Stimulated activated CD4-positive, alpha-beta T cell treated with anti-CD3 and anti-CD28 coated beads, Interleukin-12 subunit alpha, Interleukin-12 subunit beta, amount 100 ng/mL, for 4 hours (primary cell): ENCODE results near the gene NT5C.
"Not testable (repeated sequence)": the region's sequence is repeated elsewhere in the genome, so short reads cannot be mapped to it uniquely, and the experiment has no call there.

Experiments
- DNase-seq: peaks from one replicate; pipeline ENCODE4 v3.0.0-alpha.2; 2020

The NT5C gene

GRCh38 chr17:75142236-75142971 lies 10.9 kb upstream of the NT5C start:
- DNase-seq: no peak

- no peak for DNase-seq
Observed at GRCh38 chr17:75138519-75138918, 7.0 kb upstream of the NT5C start.

- not testable (repeated sequence) for DNase-seq
Observed at GRCh38 chr17:75137762-75138161, 6.2 kb upstream of the NT5C start.

- no peak for DNase-seq
Observed at GRCh38 chr17:75135946-75136345, 4.4 kb upstream of the NT5C start.

- DNase-seq: no peak
Observed at GRCh38 chr17:75135452-75135851, 3.9 kb upstream of the NT5C start.

- not testable (repeated sequence) for DNase-seq
Observed at GRCh38 chr17:75133607-75134347, 2.2 kb upstream of the NT5C start.

GRCh38 chr17:75133001-75133400 lies 1.5 kb upstream of the NT5C start:
- no peak for DNase-seq

GRCh38 chr17:75132018-75133000 lies 767 bp upstream of the NT5C start:
- not testable (repeated sequence) for DNase-seq

GRCh38 chr17:75130632-75131277 lies 787 bp downstream of the NT5C start:
- peak; percentile 53 for DNase-seq

- DNase-seq: no peak
Observed at GRCh38 chr17:75130059-75130631, 1.4 kb downstream of the NT5C start.

GRCh38 chr17:75129576-75129975 lies 2.0 kb downstream of the NT5C start:
- DNase-seq: no peak

- no peak for DNase-seq
Observed at GRCh38 chr17:75128694-75129505, 2.6 kb downstream of the NT5C start.

- DNase-seq: not testable (repeated sequence)
Observed at GRCh38 chr17:75127936-75128335, 3.6 kb downstream of the NT5C start.

GRCh38 chr17:75126954-75127353 lies 4.6 kb downstream of the NT5C start:
- no peak for DNase-seq

- DNase-seq: no peak
Observed at GRCh38 chr17:75125984-75126383, 5.6 kb downstream of the NT5C start.

- no peak for DNase-seq
Observed at GRCh38 chr17:75124819-75125162, 6.8 kb downstream of the NT5C start.

- DNase-seq: peak; percentile 61
Observed at GRCh38 chr17:75124041-75124818, 7.3 kb downstream of the NT5C start.

GRCh38 chr17:75118307-75118706 lies 13.2 kb downstream of the NT5C start:
- no peak for DNase-seq

- DNase-seq: no peak
Observed at GRCh38 chr17:75116737-75117136, 14.8 kb downstream of the NT5C start.

GRCh38 chr17:75115555-75115954 lies 16.0 kb downstream of the NT5C start:
- no peak for DNase-seq
